ENCODE measurements around the gene B3GAT1. TPM values are rescaled to one million over a fixed set of nuclear protein-coding genes. Genes with fewer than 3 reads are reported as not detected.

B3GAT1 gene
- total RNA-seq (2022) (0.20 and 0.35 TPM in 2 replicates), Bru-seq, nascent RNA (percentile 14 among the genes with signal in this experiment), BruChase-seq, experiment 1, labeled RNA remaining after a 6-hour chase (percentile 24 among the genes with signal in this experiment), BruChase-seq, experiment 2, labeled RNA remaining after a 2-hour chase (percentile 22 among the genes with signal in this experiment)
- long read RNA-seq = 0 reads

GRCh38 chr11:134412203-134413042 lies at the start of gene B3GAT1:
TSS of gene B3GAT1 (minus strand) at chr11:134412242. CDS start at chr11:134387659, 24,583 bp downstream.
- Mint-ChIP-seq H3K4me1 (ENCODE audit: low read depth, unreplicated experiment) (no peaks in the 10 kb centered on the region), H3K27ac (ENCODE audit: unreplicated experiment) (no peak within 1 kb of the TSS), H3K36me3 (ENCODE audit: insufficient read depth, unreplicated experiment) (no peaks in the 10 kb centered on the region), H3K9me3 (ENCODE audit: low read depth, unreplicated experiment) (peaks cover 4% of the 10 kb centered on the region), H3K27me3 (ENCODE audit: unreplicated experiment) (peaks cover 81% of the 10 kb centered on the region), H3K4me3 (ENCODE audit: low read depth, unreplicated experiment) (peak within 1 kb of the TSS; percentile 13)
- intact Hi-C loops (cut with micrococcal nuclease; ENCODE audit: unreplicated experiment) = no loop called here
- no peak for TF ChIP-seq CTCF (IDR thresholded peaks at IDR 0.05; ENCODE audit: unreplicated experiment)
- peak; percentile 28 for DNase-seq
- CTCF ChIA-PET = no interaction called here
- no TSS peak for BruUV-seq (replicated peaks)

GRCh38 chr11:134461621-134462020 lies 49.6 kb upstream of the B3GAT1 start:
- intact Hi-C loops (cut with micrococcal nuclease; ENCODE audit: unreplicated experiment) = no loop called here
- H3K4me1 Mint-ChIP-seq (ENCODE audit: low read depth, unreplicated experiment) = no peaks in the 10 kb centered on the region
- no peaks in the 10 kb centered on the region for H3K36me3 Mint-ChIP-seq (ENCODE audit: insufficient read depth, unreplicated experiment)
- H3K27me3 Mint-ChIP-seq (ENCODE audit: unreplicated experiment) = peaks cover 38% of the 10 kb centered on the region
- CTCF ChIA-PET = no interaction called here
- H3K27ac Mint-ChIP-seq (ENCODE audit: unreplicated experiment) = no peak overlapping the region
- DNase-seq = no peak
- TF ChIP-seq CTCF (IDR thresholded peaks at IDR 0.05; ENCODE audit: unreplicated experiment) = no peak
- H3K4me3 Mint-ChIP-seq (ENCODE audit: low read depth, unreplicated experiment) = no peak overlapping the region
- H3K9me3 Mint-ChIP-seq (ENCODE audit: low read depth, unreplicated experiment) = peaks cover 3% of the 10 kb centered on the region
- BruUV-seq (replicated peaks) = no TSS peak

GRCh38 chr11:134460881-134461280 lies 48.8 kb upstream of the B3GAT1 start:
- Mint-ChIP-seq H3K36me3 (ENCODE audit: insufficient read depth, unreplicated experiment) (no peaks in the 10 kb centered on the region), H3K27me3 (ENCODE audit: unreplicated experiment) (peaks cover 33% of the 10 kb centered on the region), H3K4me3 (ENCODE audit: low read depth, unreplicated experiment) (no peak overlapping the region), H3K9me3 (ENCODE audit: low read depth, unreplicated experiment) (peaks cover 5% of the 10 kb centered on the region), H3K27ac (ENCODE audit: unreplicated experiment) (no peak overlapping the region), H3K4me1 (ENCODE audit: low read depth, unreplicated experiment) (no peaks in the 10 kb centered on the region)
- CTCF ChIA-PET = no interaction called here
- no peak for TF ChIP-seq CTCF (IDR thresholded peaks at IDR 0.05; ENCODE audit: unreplicated experiment)
- no peak for DNase-seq
- intact Hi-C loops (cut with micrococcal nuclease; ENCODE audit: unreplicated experiment) = no loop called here
- no TSS peak for BruUV-seq (replicated peaks)

GRCh38 chr11:134460062-134460561 lies 48.1 kb upstream of the B3GAT1 start:
- H3K36me3 Mint-ChIP-seq (ENCODE audit: insufficient read depth, unreplicated experiment) = no peaks in the 10 kb centered on the region
- intact Hi-C loops (cut with micrococcal nuclease; ENCODE audit: unreplicated experiment) = no loop called here
- peaks cover 5% of the 10 kb centered on the region for H3K9me3 Mint-ChIP-seq (ENCODE audit: low read depth, unreplicated experiment)
- no peak overlapping the region for H3K4me3 Mint-ChIP-seq (ENCODE audit: low read depth, unreplicated experiment)
- no peaks in the 10 kb centered on the region for H3K4me1 Mint-ChIP-seq (ENCODE audit: low read depth, unreplicated experiment)
- no peak for TF ChIP-seq CTCF (IDR thresholded peaks at IDR 0.05; ENCODE audit: unreplicated experiment)
- H3K27ac Mint-ChIP-seq (ENCODE audit: unreplicated experiment) = no peak overlapping the region
- H3K27me3 Mint-ChIP-seq (ENCODE audit: unreplicated experiment) = peaks cover 29% of the 10 kb centered on the region
- CTCF ChIA-PET = no interaction called here
- BruUV-seq (replicated peaks) = no TSS peak
- no peak for DNase-seq
